Medulla oblongata (tissue), 1 donor: ENCODE data around the gene STRN4.
"Not testable (repeated sequence)": the region's sequence is repeated elsewhere in the genome, so short reads cannot be mapped to it uniquely, and the experiment has no call there.

Source experiments
- DNase-seq: peaks from one replicate; pipeline ENCODE4 v3.0.0-alpha.2; 2015; ENCODE audit errors: extremely low spot score

The STRN4 gene

DNA sequence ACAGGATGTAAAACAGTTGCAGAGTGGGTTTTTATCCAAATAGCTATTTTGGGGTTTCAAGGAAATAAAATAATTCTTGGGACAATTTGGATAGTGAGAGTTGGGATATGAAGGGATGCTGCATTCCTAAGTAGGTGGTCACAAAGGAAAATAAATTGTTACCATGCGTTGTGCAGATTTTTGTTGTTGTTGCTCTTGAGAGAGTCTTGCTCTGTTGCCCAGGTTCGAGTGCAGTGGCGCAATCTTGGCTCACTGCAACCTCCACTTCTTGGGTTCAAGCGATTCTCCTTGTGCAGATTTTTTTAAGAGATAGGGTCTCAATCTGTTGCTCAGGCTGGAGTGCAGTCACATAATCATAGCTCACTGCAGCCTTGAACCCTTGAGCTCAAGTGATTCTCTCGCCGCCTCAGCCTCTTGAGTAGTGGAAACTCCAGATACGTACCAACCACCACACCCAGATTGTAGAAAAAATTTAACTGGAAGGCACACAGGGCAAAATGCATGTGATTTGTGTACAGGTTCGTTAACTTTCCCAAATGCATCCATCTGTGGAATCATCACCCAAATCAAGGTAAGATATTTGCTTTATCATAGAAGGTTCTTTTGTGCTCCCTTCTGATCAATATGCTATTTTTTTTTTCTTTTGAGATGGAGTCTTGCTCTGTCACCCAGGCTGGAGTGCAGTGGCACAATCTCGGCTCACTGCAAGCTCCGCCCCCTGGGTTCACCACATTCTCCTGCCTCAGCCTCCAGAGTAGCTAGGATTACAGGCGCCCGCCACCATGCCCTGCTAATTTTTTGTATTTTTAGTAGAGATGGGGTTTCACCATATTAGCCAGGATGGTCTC is 26.1 kb upstream of the STRN4 start:
- DNase-seq: no peak

DNA sequence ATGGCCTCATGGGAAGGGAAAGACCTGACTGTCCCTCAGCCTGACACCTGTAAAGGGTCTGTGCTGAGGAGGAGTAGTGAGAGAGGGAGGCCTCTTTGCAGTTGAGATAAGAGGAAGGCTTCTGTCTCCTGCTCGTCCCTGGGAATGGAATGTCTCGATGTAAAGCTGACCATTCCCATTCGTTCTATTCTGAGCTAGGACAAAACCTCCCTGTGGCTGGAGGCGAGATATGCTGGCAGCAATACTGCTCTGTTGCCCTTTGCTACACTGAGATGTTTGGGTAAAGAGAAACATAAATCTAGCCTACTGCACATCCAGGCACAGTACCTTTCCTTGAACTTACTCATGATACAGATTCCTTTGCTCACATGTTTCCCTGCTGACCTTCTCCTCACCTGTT is 22.5 kb upstream of the STRN4 start:
- DNase-seq: not testable (repeated sequence)

GRCh38 chr19:46766569-46767317 is 20.5 kb upstream of the STRN4 start:
- no peak for DNase-seq

DNA sequence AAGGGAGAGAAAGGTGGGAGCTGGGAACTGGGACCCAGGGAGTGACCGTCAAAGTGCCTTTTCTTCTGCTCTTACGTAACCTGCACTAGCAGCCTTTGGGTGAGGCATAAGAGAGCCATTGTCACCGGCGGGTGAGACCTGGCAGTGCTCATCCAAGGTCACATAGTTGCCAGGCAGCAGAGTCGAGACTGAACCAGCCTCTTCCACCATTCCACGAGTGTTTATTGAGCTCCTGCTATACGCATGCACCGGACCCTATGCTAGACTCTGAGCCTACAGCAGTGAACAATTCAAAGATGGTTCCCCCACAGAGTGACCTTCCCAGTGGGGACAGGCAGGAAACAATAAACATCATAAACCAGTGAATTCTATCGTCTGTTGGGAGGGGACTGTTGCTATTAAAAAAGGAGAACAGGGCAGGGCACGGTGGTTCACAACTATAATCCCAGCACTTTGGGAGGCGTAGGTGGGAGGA is 18.6 kb upstream of the STRN4 start:
- DNase-seq: no peak

DNA sequence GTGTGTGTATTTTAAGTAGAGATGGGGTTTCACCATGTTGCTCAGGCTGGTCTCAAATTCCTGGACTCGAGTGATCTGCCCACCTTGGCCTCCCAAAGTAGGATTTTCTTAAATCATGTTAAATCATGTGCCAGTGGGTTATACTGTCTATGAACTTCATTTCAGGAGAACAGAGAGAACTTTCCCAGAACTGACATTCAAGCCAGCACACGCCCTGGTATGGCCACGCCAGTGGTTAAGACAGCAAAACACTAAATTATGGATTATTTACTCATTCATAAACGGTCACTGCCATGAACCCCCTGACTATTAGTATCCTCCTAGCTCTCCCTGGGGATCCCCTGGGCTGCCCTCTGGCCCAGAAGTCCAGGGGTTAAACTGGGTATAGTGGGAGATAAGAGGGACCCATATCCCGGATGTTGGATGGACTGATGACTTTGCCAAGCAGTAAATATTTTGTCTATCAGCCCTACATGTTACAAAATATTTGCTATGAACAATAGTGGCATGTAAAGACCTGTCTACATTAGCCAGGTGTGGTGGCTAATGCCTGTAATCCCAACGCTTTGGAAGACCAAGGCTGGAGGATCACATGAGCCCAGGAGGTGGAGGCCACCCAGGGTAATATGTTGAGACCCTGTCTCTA is 16.1 kb upstream of the STRN4 start:
- no peak for DNase-seq

- no peak for DNase-seq
These were observed 15.2 kb upstream of the STRN4 start for GRCh38 chr19:46761418-46761831.

GRCh38 chr19:46760897-46761296 is 14.6 kb upstream of the STRN4 start:
- DNase-seq: not testable (repeated sequence)

- DNase-seq: no peak
These were observed 14.1 kb upstream of the STRN4 start for GRCh38 chr19:46760363-46760762.

DNA sequence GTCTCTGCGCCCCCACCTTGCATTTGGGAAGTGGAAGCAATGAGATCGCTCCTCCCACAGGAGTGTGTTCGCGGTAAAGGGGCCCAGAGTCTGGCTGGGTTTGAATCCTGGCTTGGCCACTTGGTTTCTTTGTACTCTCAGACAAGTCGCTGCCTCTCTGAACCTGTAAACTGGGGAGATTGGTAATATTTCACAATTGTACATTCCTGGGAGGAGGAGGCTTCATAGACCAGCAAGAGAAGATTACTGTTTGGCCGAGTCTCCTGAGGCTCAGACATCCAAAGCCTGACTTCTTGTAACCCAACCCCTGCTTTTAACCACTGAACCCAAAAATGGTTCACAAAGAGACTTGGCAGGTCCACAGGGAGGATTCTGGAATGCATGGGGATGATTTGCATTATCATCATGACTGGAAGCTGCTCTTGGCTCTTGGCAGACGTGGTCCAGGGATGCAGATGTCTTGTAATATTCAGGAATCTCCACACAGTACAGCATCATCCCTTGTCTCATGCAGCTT is 13.6 kb upstream of the STRN4 start:
- no peak for DNase-seq

GRCh38 chr19:46759206-46759605 is 13.0 kb upstream of the STRN4 start:
- DNase-seq: no peak

- DNase-seq: no peak
These were observed 10.3 kb upstream of the STRN4 start for GRCh38 chr19:46756544-46756888.

- DNase-seq: no peak
These were observed 9.7 kb upstream of the STRN4 start for GRCh38 chr19:46755853-46756543.

DNA sequence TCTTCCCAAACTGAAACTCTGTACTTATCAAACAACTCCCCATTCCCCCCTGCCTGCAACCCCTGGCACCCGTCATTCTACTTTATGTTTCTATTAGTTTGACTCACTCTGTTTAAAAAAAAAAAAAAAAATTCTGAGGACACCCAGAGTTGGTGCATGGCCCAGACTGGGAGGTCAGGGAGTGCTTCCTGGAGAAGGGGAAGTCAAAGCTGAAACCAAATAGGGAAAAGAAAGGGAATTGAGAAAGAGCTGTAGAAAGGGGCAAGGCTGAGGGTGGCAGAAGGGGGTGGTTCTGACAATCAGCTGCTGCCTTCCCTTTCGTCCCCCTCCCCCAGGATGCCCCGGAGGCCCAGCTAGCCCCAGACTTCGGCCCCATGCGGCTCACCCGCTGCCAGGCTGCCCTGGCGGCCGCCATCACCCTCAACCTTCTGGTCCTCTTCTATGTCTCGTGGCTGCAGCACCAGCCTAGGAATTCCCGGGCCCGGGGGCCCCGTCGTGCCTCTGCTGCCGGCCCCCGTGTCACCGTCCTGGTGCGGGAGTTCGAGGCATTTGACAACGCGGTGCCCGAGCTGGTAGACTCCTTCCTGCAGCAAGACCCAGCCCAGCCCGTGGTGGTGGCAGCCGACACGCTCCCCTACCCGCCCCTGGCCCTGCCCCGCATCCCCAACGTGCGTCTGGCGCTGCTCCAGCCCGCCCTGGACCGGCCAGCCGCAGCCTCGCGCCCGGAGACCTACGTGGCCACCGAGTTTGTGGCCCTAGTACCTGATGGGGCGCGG is 9.0 kb upstream of the STRN4 start:
- DNase-seq: no peak

- DNase-seq: peak; percentile 48
These were observed 7.3 kb upstream of the STRN4 start for GRCh38 chr19:46753420-46754155.

DNA sequence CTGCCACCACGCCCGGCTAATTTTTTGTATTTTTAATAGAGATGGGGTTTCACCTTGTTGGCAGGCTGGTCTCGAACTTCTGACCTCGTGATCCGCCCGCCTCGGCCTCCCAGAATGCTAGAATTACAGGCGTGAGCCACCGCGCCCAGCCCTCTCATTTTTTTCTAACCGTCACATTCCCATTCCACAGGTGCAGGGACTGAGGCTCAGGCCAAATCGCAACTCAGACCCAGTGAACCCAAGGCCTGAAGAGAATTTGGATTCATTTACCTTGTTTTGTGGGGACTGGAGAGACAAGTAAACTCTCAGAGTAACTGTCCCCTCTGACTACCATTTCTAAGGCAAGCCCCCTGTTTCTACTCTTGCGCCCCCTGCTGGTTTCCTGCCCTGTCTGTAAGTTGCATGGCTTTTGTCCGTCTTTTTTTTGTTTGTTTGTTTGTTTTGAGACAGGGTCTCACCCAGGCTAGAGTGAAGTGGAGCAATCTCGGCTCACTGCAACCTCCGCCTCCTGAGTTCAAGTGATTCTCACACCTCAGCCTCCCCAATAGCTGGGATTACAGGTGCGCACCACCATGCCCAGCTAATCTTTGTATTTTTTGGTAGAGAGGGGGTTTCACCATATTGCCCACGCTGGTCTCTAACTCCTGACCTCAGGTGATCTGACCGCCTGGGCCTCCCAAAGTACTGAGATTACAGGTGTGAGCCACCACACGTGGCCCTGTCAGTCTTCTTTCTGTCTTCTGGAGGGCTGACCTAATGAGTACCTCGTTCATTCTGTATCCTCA is 2.3 kb upstream of the STRN4 start:
- peak; percentile 56 for DNase-seq

DNA sequence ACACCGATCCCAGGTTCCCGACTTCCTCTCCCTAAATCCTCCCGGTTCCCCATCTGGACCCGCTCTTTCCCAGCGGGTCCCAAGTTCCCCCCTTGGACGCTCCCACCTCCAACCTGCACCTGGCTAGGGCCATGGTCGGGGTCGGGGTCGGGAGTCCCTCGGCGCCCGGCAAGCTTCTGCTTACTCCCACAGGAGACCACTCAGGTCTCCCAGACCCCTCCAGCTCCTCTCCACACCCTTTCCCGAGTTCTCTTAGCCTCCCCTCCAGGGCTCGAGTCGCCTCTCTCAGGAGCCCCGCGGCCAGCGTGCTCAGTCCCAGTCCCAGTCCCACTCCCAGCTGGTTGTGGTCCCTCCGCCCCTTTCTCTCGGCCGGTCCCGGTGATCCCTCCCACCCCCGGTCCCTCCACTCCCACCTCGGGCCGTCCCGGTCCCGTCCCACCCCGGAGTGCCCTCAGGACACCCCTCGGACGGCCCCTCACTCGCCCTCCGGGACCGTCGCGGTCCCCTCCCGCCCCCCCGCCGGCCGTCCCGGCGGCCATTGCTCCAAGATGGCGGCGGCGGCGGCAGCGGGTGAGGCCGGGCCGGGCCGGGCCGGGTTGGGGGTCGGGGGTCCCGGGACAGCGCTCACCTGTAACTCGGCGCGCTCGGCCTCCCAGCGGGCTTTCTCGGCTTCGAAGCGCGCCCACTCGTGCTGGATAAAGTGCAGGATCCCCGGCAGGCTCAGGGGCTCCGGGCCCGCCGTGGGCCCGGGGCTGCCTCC is 549 bp downstream of the STRN4 start, which contains the start of gene FKRP:
TSS of gene FKRP (plus strand) at position 537 of the 760 bp plus-strand sequence. CDS start 9,394 bp downstream, outside the sequence.
- no peak for DNase-seq

- no peak for DNase-seq
These were observed 1.2 kb downstream of the STRN4 start for GRCh38 chr19:46745030-46745429.

DNA sequence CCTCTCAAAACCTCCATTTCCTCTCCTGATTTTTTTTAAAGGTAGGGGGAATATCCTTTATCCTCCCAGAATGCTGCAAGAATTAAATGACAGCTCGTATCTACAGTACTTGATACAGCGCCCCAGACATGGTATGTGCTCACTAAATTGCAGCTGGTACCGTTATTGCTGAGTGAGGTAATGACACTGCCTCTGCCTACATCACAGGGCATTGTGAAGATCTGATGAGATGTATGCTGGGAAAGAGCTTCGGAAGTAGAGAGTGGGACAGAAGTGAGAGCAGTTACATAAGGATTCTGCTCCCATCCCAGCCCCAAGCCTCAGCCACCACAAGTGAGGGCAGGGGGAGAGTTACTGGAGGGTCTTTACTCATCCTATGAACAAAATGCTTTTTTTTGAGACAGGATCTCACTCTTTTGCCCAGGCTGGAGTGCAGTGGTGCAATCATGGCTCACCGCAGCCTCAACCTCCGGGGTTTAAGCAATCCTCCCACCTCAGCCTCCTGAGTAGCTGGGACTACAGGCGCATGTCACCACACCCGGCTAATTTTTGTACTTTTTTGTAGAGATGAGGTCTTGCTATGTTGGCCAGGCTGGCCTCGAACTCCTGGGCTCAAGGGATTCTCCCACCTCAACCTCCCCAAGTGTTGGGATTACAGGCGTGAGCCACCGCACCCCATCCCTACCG is 2.1 kb downstream of the STRN4 start:
- no peak for DNase-seq
